Measurements from ENCODE around the gene ARMC9. TPM values are rescaled to one million over a fixed set of nuclear protein-coding genes. Genes with fewer than 3 reads are reported as not detected.

ARMC9 gene
- total RNA-seq, 1 experiment from 2014 or later: 16.4 TPM

DNA sequence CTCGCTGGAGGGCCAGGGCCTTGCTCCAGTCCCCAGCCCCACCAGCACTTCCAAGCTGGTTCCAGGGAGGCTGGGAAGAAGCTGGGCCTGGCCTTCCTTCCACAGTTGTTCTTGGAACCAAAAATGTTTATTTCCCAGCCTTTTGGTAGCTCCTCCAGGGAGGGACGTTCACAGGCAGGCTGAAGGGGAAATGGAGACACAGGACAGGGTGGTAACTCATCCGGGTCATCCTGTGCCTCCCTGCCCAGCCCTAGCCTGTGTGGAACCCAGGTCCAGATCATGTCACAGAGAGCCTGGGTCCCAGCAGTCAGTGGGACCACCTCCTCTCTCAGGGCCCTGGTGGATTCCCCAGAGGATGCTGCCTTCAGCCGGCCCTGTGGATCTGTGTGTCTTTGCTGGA lies 12.5 kb upstream of the ARMC9 start:
- ChIA-PET POLR2A (no interaction called here), CTCF (no interaction called here), RAD21 (ENCODE audit: low non-redundant PET in 1 of 2, low total read pairs in 2 of 2, uncharacterized antibody in 2 of 2, unreplicated experiment in 2 of 2) (no interaction called here)
- no peaks in the 10 kb centered on the region for H3K36me3 ChIP-seq (ENCODE audit: control insufficient read depth in 1 of 2, insufficient read depth in 2 of 2, low read length in 2 of 2)
- DNase-seq (ENCODE audit: low read depth, low spot score) (no peak), ATAC-seq (no peak)
- H3K27me3 ChIP-seq (ENCODE audit: insufficient read depth, low read length): no peaks in the 10 kb centered on the region
- TF ChIP-seq, protein P1, sequence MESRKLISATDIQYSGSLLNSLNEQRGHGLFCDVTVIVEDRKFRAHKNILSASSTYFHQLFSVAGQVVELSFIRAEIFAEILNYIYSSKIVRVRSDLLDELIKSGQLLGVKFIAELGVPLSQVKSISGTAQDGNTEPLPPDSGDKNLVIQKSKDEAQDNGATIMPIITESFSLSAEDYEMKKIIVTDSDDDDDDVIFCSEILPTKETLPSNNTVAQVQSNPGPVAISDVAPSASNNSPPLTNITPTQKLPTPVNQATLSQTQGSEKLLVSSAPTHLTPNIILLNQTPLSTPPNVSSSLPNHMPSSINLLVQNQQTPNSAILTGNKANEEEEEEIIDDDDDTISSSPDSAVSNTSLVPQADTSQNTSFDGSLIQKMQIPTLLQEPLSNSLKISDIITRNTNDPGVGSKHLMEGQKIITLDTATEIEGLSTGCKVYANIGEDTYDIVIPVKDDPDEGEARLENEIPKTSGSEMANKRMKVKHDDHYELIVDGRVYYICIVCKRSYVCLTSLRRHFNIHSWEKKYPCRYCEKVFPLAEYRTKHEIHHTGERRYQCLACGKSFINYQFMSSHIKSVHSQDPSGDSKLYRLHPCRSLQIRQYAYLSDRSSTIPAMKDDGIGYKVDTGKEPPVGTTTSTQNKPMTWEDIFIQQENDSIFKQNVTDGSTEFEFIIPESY (IDR thresholded peaks at IDR 0.05; ENCODE audit: extremely low read depth, insufficient replicate concordance, low read length): no peak
- TF ChIP-seq EZH2 (IDR thresholded peaks at IDR 0.05) (no peak), FOSL1 (IDR thresholded peaks at IDR 0.05; ENCODE audit: low read depth) (no peak), TCF7L2 (IDR thresholded peaks at IDR 0.05; ENCODE audit: borderline replicate concordance, extremely low read depth, insufficient read depth, insufficient read length) (no peak), EZH2phosphoT487 (IDR thresholded peaks at IDR 0.05; ENCODE audit: borderline replicate concordance) (no peak), CBX3 (IDR thresholded peaks at IDR 0.05; ENCODE audit: low read depth) (no peak), POLR2AphosphoS5 (IDR thresholded peaks at IDR 0.05; ENCODE audit: low read depth, low read length) (no peak), YY1 (IDR thresholded peaks at IDR 0.05; ENCODE audit: extremely low read depth, insufficient replicate concordance, low read depth, low read length) (no peak), CEBPB (IDR thresholded peaks at IDR 0.05; ENCODE audit: low read depth) (no peak), SRF (IDR thresholded peaks at IDR 0.05; ENCODE audit: low read depth) (no peak)
- TF ChIP-seq, protein P2, sequence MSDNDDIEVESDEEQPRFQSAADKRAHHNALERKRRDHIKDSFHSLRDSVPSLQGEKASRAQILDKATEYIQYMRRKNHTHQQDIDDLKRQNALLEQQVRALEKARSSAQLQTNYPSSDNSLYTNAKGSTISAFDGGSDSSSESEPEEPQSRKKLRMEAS (IDR thresholded peaks at IDR 0.05): no peak
- TF ChIP-seq, protein P3, sequence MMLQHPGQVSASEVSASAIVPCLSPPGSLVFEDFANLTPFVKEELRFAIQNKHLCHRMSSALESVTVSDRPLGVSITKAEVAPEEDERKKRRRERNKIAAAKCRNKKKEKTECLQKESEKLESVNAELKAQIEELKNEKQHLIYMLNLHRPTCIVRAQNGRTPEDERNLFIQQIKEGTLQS (IDR thresholded peaks at IDR 0.05): no peak
- TF ChIP-seq, protein P4, sequence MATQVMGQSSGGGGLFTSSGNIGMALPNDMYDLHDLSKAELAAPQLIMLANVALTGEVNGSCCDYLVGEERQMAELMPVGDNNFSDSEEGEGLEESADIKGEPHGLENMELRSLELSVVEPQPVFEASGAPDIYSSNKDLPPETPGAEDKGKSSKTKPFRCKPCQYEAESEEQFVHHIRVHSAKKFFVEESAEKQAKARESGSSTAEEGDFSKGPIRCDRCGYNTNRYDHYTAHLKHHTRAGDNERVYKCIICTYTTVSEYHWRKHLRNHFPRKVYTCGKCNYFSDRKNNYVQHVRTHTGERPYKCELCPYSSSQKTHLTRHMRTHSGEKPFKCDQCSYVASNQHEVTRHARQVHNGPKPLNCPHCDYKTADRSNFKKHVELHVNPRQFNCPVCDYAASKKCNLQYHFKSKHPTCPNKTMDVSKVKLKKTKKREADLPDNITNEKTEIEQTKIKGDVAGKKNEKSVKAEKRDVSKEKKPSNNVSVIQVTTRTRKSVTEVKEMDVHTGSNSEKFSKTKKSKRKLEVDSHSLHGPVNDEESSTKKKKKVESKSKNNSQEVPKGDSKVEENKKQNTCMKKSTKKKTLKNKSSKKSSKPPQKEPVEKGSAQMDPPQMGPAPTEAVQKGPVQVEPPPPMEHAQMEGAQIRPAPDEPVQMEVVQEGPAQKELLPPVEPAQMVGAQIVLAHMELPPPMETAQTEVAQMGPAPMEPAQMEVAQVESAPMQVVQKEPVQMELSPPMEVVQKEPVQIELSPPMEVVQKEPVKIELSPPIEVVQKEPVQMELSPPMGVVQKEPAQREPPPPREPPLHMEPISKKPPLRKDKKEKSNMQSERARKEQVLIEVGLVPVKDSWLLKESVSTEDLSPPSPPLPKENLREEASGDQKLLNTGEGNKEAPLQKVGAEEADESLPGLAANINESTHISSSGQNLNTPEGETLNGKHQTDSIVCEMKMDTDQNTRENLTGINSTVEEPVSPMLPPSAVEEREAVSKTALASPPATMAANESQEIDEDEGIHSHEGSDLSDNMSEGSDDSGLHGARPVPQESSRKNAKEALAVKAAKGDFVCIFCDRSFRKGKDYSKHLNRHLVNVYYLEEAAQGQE (IDR thresholded peaks at IDR 0.05; ENCODE audit: low read depth): no peak
- H3K4me3 ChIP-seq (replicated peaks in 1 of 2; ENCODE audit: low read depth in 1 of 2, low read length in 2 of 2): no peak overlapping the region
- H3K9ac ChIP-seq (ENCODE audit: low read length): no peak overlapping the region
- H3K4me1 ChIP-seq (ENCODE audit: control insufficient read depth in 1 of 2, insufficient read depth in 2 of 2, low read length in 2 of 2): peaks cover 2 to 26% of the 10 kb centered on the region in 2 experiments; a peak in 3 of 4 replicates
- H4K20me1 ChIP-seq (ENCODE audit: insufficient read depth): no peaks in the 10 kb centered on the region
- no peak overlapping the region for H3K27ac ChIP-seq (ENCODE audit: low read depth, low read length)
- H3K79me2 ChIP-seq (ENCODE audit: insufficient read depth, low read length): no peaks in the 10 kb centered on the region
- H3K4me2 ChIP-seq (ENCODE audit: low read length): no peak overlapping the region
- H3K9me2 ChIP-seq (ENCODE audit: insufficient read depth): no peaks in the 10 kb centered on the region
- no TSS peak for BruUV-seq (replicated peaks)
- no peaks in the 10 kb centered on the region for H3K9me3 ChIP-seq (ENCODE audit: control insufficient read depth in 1 of 2, insufficient read depth in 1 of 2, low read depth in 1 of 2, low read length in 2 of 2)
- intact Hi-C loops (cut with micrococcal nuclease): no loop called here
- H2AFZ ChIP-seq (ENCODE audit: low read depth, low read length, poor library complexity, severe bottlenecking): no peak overlapping the region
